ENCODE data around the gene FSTL4. TPM values are rescaled to one million over a fixed set of nuclear protein-coding genes. Genes with fewer than 3 reads are reported as not detected.

FSTL4 gene
- total RNA-seq, 1 experiment from 2014 or later = 0.12 TPM

- Mint-ChIP-seq H3K27me3 (ENCODE audit: insufficient read depth, unreplicated experiment) (no peaks in the 10 kb centered on the region), H3K36me3 (ENCODE audit: insufficient read depth, unreplicated experiment) (no peaks in the 10 kb centered on the region), H3K27ac (ENCODE audit: low read depth, unreplicated experiment) (no peak overlapping the region), H3K9me3 (ENCODE audit: unreplicated experiment) (no peaks in the 10 kb centered on the region), H3K4me3 (ENCODE audit: unreplicated experiment) (no peak overlapping the region), H3K4me1 (ENCODE audit: insufficient read depth, unreplicated experiment) (no peaks in the 10 kb centered on the region)
- no TSS peak for BruUV-seq (replicated peaks)
- intact Hi-C loops (cut with micrococcal nuclease) = no loop called here
- ChIA-PET CTCF (interaction anchor here (0.6 to 2.2 kb wide), 8 partner anchors 8 to 199 kb away, joined by 3 to 12 read pairs (median 3); no protein-coding TSS in a partner anchor), POLR2A (interaction anchor here (1.0 to 1.3 kb wide), 2 partner anchors 10 to 50 kb away, joined by 3 read pairs; no protein-coding TSS in a partner anchor)
- DNase-seq (ENCODE audit: unreplicated experiment) = no peak
- TF ChIP-seq CTCF (IDR thresholded peaks at IDR 0.05; ENCODE audit: unreplicated experiment) = no peak
Observed at GRCh38 chr5:133309984-133310621, 302.2 kb downstream of the FSTL4 start.

DNA sequence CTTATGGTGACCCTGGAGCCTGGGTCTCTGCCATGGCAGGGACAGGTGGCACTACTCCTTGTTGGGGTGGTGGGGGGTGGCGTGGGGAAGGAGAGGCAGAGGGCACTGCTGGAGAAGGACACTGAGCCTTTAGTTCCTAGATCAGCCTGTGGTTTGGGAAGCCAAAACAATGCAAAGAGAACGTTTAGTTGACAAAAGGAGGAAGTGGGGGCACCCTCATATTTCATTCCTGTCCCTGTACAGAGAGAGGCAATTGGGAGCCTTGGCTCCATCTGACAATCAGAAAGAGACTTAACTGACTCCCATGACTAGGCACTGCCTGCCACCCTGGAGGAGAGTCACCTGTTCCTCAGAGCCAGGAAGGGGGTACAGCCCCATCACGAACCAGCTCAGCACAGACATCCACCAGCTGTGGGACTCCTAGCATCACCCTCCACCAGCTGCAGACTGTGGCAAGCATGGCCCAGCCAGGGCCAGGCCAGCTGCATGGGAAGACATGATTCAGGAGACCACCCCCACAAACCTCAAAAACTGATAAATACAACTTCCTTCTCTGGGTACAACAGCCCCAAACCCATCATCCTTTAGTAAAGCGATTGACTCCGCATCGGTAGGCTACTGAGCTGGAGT is 303.1 kb downstream of the FSTL4 start:
- Mint-ChIP-seq H3K36me3 (ENCODE audit: insufficient read depth, unreplicated experiment) (no peaks in the 10 kb centered on the region), H3K27ac (ENCODE audit: low read depth, unreplicated experiment) (no peak overlapping the region), H3K4me1 (ENCODE audit: insufficient read depth, unreplicated experiment) (no peaks in the 10 kb centered on the region), H3K9me3 (ENCODE audit: unreplicated experiment) (no peaks in the 10 kb centered on the region), H3K27me3 (ENCODE audit: insufficient read depth, unreplicated experiment) (no peaks in the 10 kb centered on the region), H3K4me3 (ENCODE audit: unreplicated experiment) (no peak overlapping the region)
- DNase-seq (ENCODE audit: unreplicated experiment) = no peak
- ChIA-PET POLR2A (interaction anchor here (0.7 to 1.3 kb wide), 2 partner anchors 10 to 26 kb away, joined by 3 read pairs; no protein-coding TSS in a partner anchor), CTCF (interaction anchor here (0.6 to 2.2 kb wide), 3 partner anchors 11 to 198 kb away, joined by 3 to 12 read pairs (median 6); no protein-coding TSS in a partner anchor)
- intact Hi-C loops (cut with micrococcal nuclease) = no loop called here
- no peak for TF ChIP-seq CTCF (IDR thresholded peaks at IDR 0.05; ENCODE audit: unreplicated experiment)
- BruUV-seq (replicated peaks) = no TSS peak

GRCh38 chr5:133307275-133307674 is 305.1 kb downstream of the FSTL4 start:
- no peak overlapping the region for H3K4me3 Mint-ChIP-seq (ENCODE audit: unreplicated experiment)
- intact Hi-C loops (cut with micrococcal nuclease) = no loop called here
- ChIA-PET POLR2A (interaction anchor here (0.6 kb wide), 1 partner anchor 15 kb away, joined by 3 read pairs; no protein-coding TSS in a partner anchor), CTCF (interaction anchor here (0.7 to 2.0 kb wide), 2 partner anchors 13 to 30 kb away, joined by 3 to 8 read pairs; no protein-coding TSS in a partner anchor)
- TF ChIP-seq CTCF (IDR thresholded peaks at IDR 0.05; ENCODE audit: unreplicated experiment) = no peak
- BruUV-seq (replicated peaks) = no TSS peak
- H3K9me3 Mint-ChIP-seq (ENCODE audit: unreplicated experiment) = no peaks in the 10 kb centered on the region
- peaks cover 11% of the 10 kb centered on the region for H3K27me3 Mint-ChIP-seq (ENCODE audit: insufficient read depth, unreplicated experiment)
- DNase-seq (ENCODE audit: unreplicated experiment) = no peak
- no peaks in the 10 kb centered on the region for H3K4me1 Mint-ChIP-seq (ENCODE audit: insufficient read depth, unreplicated experiment)
- H3K36me3 Mint-ChIP-seq (ENCODE audit: insufficient read depth, unreplicated experiment) = no peaks in the 10 kb centered on the region
- H3K27ac Mint-ChIP-seq (ENCODE audit: low read depth, unreplicated experiment) = no peak overlapping the region

GRCh38 chr5:133304707-133305216 is 307.6 kb downstream of the FSTL4 start:
- no peak for TF ChIP-seq CTCF (IDR thresholded peaks at IDR 0.05; ENCODE audit: unreplicated experiment)
- no peaks in the 10 kb centered on the region for H3K36me3 Mint-ChIP-seq (ENCODE audit: insufficient read depth, unreplicated experiment)
- ChIA-PET CTCF (interaction anchor here (0.5 to 2.1 kb wide), 6 partner anchors 12 to 105 kb away, joined by 3 to 11 read pairs (median 3); no protein-coding TSS in a partner anchor), POLR2A (interaction anchor here (1.0 kb wide), 1 partner anchor 13 kb away, joined by 4 read pairs; no protein-coding TSS in a partner anchor)
- BruUV-seq (replicated peaks) = no TSS peak
- no peak overlapping the region for H3K27ac Mint-ChIP-seq (ENCODE audit: low read depth, unreplicated experiment)
- no peak for DNase-seq (ENCODE audit: unreplicated experiment)
- intact Hi-C loops (cut with micrococcal nuclease) = no loop called here
- H3K27me3 Mint-ChIP-seq (ENCODE audit: insufficient read depth, unreplicated experiment) = peaks cover 27% of the 10 kb centered on the region
- no peaks in the 10 kb centered on the region for H3K4me1 Mint-ChIP-seq (ENCODE audit: insufficient read depth, unreplicated experiment)
- no peaks in the 10 kb centered on the region for H3K9me3 Mint-ChIP-seq (ENCODE audit: unreplicated experiment)
- no peak overlapping the region for H3K4me3 Mint-ChIP-seq (ENCODE audit: unreplicated experiment)
